NCI-H1417 (cell line): ENCODE results near the gene CCNH.

ENCODE experiments used
- DNase-seq, 3 experiments: peaks; one replicate each; lab custom pipeline; 2025; lab: John Stamatoyannopoulos, UW

Gene CCNH

GRCh38 chr5:87360132-87360531, 52.6 kb downstream of the CCNH start:
- no peak for DNase-seq

DNA sequence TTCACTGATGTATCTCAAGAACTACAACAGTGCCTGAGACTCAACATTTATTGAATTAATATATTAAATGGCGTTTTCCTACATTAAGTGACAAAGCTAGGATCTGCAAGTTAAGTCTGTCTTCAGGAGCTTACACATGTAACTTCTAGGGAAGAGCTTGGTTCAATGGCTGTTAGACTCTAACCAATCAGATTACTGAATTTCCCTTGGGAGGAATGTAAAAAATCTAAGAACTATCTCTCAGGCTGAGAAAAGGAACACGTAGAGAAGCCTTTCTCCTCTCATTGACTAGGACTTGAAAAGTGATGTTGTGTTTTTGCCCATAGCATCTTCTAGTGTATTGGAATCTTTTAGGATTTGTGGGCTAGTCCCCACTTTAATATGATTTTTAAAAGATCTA, 53.6 kb downstream of the CCNH start:
- no peak for DNase-seq

DNA sequence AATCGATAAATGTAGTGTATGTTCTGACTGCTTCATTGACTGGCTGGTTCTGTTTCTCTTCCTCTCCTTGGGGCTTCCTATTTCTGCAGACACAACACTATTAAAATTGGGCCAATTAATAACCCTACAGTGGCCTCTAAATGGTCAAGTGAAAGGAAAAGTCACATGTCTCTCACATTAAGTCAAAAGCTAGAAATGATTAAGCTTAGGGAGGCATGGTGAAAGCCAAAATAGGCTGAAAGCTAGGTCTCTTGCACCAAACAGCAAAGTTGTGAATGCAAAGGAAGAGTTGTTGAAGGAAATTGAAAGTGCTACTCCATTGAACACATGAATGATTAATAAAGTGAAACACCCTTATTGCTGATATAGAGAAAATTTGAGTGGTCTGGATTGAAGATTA, 58.2 kb downstream of the CCNH start:
- no peak for DNase-seq

DNA sequence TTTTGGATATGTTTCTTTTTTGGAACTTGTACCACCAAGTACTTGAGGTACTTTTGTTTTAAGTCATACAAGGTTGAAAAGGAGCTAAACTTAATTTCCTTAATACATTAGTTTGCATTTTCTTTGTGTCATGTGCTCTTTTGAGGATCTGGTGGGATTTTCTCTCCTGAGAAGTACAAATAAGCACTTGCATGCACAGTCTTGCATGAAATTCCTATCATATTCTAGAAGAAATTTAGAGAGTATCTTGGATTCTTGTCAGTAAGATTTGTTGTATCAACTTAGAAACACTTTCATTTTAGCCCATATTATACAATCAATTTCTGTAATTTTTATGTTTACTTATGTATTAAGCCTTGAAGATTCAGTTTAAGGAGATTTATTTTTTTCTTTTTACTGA, 64.9 kb downstream of the CCNH start:
- no peak for DNase-seq

GRCh38 chr5:87347272-87347671, 65.5 kb downstream of the CCNH start:
- DNase-seq = no peak
